ENCODE results near the gene PDZK1IP1.
"Not testable (repeated sequence)": the region's sequence is repeated elsewhere in the genome, so short reads cannot be mapped to it uniquely, and the experiment has no call there.

The PDZK1IP1 gene

DNA sequence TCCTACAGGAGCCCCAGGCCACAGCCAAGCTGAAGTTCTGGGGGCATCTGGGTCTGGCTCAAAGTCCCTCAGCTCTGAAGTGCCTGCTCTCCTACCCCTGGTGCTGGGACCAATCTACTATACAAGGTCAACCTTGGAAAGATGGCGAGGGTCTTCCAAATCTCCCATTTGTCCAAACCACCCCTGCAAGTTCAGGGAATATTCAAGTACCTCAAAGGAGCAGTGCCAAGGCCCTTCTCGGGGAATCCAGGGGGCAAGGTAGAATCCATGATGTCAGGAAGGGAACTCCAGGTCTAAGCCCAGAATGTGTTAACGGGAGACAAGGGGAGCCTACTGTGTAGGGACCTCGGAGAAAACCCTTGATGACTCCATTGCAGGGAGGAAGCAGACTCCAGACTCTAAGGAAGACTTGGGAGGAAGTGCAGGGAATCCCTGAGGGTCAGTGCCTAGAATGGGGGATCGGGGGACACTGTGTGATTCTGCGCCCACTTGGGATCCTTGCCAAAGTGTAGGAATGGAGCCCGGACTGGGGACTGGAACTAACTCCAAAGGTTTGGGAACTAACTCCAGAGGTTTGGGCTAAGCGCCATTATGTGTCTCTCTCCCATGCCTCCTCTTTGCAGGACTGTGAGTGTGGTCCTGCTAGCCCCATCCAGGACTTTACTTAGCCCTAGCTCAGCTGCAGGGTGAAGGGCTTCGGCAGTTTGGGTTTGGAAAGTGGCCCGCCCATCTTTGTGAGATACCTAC lies 33.5 kb upstream of the PDZK1IP1 start:
- no peak for DNase-seq

DNA sequence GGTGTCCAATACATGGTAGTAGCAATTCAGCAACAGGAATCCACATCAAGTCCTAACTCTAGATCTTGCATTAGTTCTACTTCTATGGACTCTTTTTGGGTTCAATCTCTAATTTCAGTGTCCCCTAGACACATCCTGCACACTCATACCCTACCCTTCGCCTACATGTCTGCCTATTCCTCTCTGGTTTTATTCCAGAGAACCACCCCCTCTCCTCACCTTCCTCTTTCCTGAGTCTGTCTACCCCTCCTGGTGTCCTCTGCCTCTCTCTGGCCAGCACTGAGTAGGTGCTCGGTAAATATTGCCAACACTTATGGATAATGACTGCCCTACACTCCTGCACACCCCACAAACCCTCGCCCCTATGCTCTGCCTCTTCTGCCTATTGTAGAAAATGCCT lies 32.6 kb upstream of the PDZK1IP1 start:
- DNase-seq, result no peak

DNA sequence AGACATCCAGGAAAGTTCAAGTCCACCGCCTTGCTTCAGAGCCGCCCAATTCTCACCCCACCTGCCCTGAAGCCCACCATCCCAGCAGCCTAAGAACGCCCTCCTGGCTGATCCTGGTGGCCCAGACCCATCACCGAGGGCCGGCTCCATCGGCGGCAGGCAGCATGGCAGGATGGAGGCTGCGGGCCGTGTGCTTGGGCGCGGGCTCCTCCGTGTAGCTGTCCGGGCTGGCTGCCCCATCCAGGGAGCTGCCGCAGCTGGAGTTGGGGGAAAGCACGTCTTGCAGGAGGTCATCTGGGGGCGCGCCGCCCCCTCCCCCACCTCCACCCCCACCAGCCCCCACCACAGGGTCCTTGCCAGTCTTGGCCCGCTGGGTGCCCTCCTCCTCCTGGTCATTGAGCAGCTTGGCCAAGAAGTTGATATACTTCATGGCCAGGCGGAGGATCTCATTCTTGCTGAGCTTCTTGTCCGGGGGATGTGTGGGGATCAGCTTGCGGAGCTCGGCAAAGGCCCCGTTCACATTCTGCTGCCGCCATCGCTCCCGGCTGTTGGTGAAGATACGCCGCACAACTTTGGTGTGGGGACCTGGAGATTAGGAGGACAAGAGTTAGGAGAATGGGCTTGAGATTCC lies 29.9 kb upstream of the PDZK1IP1 start:
- DNase-seq, result no peak

DNA sequence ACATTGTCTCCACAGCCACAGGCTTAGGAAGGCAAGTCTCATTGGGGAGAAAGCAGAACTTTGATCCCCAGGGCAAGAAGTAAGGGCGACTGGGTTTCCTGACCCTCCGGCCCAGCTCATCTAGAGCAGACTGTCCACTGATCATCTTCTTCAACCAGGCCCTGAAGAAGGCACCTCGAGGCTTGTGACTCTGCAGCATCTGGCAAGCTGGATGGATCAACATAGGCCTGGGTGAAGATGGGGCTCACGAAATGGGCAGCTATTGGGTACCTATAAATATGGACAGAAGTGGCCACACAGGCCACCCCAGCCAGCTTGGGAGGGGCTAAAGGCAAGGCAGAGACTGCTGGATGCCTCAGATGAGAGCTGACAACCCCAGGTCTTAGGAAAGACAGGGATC lies 29.2 kb upstream of the PDZK1IP1 start:
- DNase-seq, result no peak

DNA sequence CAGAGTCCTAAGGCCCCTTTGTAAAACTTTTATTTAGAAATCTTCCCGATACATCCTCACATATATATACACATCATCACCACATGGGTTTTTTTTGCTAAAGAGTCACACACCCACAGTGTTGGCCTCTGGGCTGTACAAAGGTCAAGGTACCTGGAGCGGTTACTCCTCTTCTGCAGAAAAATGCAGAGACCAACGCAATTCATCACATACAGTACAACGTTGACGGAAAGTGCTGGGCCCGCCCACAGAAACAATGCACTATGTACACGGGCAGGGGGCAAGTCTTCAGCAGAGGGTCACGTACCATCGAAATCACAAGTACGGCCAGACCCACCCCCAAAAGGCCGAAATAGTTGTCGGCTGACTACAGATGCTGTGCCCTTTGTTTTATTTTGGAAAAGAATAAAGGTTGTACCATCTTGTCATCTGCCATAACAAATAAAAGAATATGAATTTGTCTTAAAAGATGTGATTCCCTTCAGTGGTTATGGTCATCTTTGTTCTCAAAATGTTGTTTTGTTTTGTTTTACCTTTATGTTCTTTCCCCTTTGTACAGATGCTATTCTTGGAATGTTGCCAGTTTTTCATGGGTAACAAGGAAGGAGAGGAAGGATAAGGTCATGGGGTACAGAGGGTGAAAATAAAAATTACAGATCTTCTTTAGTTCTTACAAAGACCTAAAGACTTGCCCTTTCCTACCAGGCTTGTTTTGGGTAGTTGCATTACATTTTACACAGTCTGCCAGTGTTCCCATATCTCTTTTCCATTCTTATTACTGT lies 26.6 kb upstream of the PDZK1IP1 start:
- no peak for DNase-seq

DNA sequence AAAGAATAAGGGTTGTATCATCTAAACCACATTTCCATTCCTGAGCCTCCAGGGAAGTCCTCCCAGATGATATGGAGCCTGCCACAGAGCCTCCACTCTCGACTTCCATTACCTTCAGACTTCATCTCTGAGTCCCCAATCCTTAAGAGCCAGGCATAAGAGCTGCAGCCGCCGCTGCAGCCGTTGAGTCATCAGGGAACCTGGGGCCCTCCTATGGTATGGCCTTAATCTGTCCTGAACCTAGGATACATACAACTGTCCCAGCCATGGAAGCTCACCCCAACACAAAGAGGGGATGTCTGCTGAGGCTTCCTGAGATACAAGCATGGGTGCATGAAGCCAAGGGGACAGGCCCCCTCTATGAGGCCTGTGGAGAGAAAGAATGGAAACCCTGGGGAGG lies 25.9 kb upstream of the PDZK1IP1 start:
- DNase-seq, result no peak

DNA sequence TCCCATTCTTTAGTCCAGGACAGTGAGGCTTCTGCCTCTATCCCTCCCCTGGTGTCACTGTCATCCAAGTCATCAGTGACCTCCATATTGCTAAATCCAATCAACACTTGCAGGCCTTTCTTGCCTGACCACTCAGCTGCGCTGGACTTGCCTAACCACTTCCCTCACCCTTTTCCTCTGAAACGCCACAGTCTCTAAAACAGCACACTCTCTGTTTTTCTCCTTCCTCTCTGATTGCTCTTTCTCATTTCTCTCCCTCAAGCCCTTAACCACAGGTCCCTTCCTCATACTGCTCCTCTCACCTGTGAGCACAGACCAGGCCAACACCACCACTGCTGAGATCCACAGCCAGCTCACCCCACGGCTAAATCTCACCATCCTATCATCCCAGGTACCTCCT lies 24.7 kb upstream of the PDZK1IP1 start:
- no peak for DNase-seq

DNA sequence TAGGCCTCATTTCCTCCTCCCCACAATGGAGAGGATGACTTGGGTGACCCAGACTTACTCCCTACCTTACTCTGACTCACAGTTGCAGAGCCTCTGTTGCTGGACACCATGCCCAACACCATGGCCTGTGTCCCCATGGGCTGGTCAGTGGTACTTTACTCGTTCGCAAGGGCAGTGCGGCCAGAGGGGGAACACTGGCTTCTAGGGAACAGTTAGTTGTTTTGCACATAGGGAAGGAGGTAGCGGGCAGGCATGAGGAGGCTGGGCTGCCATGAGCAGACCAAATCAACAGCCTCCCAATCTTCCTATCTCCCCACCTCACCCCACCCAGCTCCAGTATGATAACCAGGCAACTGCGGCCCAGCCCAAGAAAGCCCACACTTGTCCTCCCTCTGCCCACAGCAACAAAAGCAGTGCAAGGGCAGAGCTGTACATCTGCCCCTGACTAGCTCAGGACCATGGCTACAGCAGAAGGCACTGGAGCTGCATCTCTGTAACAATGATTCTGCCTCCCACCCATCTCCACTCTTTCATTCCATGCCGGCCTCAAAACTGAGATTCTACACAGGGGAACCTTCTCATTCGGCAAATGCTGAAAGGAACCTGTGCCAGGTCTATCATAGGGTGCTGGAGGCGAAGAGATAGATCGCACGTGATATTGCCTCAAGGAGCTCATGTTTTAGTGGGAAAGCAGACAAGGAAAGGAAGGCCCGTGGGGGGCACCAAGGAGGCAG lies 23.6 kb upstream of the PDZK1IP1 start:
- no peak for DNase-seq

DNA sequence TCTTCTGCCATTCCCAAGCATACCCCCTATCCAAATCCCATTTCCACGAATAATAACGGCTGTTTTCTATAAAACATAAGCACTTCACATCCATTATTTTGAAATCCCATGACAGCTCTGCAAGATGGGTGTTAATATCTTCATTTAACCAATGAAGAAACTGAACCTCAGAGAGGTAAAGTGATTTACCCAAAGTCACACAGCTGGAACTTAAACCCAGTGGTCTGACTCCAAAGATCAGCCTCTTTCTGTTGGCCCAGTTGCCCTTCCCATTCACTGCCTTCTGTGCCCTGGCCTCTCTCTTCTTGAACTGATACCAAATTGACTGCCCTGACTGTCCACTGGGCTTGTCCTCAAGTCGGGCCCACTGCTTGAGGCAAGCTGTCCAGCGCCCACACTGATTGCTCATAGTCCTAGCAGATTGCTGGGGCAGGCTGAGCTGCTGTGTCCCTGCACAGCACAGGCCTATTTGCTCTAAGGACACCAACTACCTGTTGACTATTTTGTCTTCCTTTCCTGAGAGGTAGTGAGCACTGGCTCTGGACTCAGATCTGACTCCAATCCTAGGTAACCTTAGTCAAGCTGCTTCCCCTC lies 22.9 kb upstream of the PDZK1IP1 start:
- no peak for DNase-seq

DNA sequence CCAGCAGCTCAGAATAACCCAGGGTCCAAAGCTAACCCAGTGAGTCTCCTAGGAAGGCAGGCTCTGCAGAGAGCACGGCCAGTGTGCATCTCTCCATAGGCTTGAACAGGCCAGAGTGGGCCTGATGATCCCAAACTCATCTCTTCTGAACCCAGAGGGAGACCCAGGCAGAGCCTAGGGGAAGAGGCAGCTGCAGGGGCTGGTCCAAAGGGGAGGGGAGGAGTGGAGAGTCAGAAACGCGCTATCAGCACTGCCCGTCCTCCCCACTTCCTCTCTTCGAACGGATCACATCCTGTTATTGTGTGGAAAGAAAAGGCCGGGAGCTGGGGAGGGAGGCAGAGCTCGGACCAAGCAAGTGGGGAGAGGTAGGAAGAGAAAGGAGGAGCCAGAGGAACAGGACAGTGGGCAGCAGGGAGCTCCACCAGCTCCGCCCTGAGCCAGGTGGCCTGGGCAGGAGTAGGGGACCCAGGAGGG lies 22.0 kb upstream of the PDZK1IP1 start:
- DNase-seq, result no peak

DNA sequence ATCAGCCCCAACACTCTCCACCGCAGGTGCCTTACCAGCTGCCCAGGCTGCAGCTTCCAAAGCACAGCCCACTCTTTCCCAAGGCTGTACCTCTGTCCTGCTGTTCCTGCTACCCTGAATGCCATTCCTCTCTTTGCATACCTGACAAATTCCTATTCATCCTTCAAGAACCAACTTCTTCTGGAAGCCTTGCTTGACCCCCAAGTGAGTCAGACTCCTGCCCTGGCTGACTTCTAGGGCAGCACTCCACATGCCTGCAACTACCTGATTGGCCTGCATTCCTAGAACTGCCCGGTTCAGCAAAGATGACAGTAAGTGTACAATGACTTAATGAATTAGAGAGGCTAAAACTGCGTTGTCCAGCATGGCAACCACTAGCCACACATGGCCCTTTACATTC lies 20.8 kb upstream of the PDZK1IP1 start:
- no peak for DNase-seq

DNA sequence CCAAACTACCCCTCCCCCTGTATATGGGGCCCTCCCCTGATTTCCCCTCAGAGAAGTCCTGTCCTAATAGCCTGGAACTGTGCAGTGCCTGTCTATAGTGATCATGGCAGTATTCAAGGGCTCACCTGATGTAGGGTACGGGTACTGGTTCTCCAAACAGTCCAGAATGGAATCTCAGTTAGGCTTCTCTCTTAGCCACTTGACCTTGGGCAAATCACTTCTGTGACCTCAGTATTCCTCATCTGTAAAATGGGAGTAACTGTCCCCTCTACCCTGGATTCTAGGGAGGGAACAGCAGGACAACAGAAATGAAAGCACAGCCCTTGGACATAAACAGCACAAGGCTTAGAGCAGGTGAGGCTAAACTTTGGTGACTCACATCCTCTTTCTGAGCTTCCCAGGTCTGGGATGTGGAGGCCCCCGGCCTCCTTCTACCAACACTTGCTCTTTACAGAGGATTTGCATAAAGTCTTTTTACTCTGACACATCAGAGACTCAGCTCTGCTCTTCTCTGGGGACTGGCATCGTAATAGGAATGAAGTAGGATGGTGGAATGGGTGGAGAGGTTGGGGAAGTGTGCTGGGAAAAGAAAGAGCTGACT lies 20.0 kb upstream of the PDZK1IP1 start:
- DNase-seq, result no peak

DNA sequence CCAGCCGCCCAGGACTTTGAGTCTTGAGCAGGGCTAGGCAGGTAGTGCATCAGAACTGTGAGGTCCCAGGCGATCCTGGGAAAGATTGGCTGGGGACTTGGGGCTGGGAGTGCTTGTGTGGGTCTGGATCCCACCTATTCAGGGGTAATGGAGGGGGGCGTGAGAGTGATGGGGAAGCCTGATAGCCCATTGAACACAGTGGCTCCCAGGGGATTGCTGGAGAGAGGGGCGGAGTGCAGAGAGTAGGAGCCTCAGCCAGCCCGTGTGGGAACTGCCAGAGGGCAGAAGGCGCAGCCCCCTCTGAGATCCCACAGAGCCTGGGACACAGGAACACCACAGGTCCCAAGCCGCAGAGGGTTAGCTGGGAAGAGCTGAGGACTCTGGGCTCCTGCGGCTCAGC lies 19.3 kb upstream of the PDZK1IP1 start:
- no peak for DNase-seq

DNA sequence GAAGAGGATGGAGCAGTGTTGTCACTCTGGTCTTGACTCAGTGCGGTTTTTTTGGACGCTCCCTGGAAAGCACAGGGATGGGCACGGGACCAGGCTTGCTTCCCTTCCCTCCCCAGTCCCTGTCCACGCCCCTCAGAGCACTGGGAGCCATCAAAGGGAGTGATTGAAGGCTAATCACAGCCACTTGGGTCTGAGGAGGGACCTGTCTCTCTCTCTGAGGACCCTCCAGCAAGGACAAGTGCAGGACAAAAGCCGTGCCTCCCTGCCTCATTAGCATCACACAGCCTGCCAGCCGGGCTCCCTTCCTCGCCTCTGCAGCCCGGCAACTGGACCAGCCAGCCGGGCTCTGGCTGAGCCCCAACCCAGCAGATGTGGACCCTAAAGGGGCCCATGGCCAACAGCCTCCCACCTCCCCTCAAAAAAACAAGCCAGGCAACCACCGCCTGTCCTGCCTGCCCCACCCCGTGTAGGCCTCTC lies 18.6 kb upstream of the PDZK1IP1 start:
- DNase-seq, result no peak

DNA sequence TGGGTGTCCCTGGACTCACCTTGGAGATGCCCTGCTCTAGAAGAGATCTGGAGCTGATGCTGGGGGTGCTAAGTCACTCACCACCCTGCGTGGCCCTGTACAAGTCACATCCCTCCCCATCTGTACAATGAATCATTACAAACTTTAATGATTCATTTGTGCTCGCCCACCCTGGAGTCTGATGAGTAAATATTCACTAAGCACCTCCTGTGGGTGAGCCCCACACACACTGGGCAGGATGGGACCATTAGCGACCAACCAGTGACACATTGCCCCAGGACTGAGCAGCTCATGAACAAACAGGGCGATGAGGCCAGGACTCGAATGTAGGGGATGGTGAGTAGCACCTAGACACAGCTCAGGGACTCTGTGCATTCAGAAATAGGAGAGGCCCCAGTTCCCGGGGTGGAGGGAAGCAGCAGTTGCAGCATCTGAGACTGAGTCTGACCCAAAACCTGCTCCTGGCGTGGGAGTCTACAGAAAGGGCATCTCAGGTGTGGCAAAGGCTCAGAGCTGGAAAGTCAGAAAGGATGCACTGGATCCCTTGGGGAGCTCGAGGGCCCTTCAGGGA lies 18.1 kb upstream of the PDZK1IP1 start:
- DNase-seq, result no peak

DNA sequence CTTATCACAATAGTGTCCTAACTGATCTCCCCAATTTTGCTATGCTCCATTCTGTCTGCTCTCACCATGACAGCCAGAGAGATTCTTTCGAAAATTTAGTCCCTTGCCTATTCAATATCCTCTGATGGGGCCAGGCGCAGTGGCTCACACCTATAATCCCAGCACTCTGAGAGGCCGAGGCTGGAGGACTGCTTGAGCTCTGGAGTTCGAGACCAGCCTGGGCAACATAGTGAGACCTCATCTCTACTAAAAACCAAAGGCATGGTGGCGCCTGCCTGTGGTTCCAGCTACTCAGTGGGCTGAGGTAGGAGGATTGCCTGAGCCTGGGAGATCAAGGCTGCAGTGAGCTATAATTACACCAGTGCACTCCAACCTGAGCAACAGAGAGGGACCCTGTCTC lies 16.1 kb upstream of the PDZK1IP1 start:
- DNase-seq, result no peak

DNA sequence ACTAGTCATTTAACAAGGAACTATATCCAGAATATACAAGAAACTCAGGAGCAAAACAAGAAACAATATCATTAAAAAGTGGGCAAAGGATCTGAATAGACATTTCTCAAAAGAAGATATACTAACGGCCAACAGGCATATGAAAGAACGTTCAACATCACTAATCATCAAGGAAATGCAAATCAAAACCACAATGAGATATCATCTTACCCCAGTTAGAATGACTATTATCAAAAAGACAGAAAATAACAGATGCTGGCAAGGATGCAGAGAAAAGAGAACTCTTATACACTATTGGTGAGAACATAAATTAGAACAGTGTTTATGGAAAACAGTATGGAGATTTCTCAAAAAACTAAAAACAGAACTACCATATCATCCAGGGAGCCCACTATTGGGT lies 13.7 kb upstream of the PDZK1IP1 start:
- DNase-seq, result not testable (repeated sequence)

DNA sequence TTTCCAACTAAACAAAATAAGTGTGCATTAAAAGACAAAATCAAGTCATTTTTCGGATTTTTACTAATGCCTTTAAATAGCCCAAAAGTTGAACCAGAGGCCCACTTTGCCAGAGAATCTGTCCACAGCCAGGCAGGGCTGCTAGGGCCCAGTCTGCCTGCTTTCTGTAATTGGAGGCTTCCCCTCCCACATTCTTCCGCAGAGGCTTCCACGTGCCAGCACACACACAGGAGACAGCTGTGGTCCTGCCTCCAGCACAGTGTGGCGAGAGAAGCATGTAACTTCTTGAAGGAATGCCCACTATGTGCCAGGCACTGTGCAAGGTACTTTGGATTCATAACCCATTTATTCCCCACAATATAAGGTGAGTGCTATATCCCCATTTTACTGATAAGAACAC lies 11.3 kb upstream of the PDZK1IP1 start:
- DNase-seq, result no peak

DNA sequence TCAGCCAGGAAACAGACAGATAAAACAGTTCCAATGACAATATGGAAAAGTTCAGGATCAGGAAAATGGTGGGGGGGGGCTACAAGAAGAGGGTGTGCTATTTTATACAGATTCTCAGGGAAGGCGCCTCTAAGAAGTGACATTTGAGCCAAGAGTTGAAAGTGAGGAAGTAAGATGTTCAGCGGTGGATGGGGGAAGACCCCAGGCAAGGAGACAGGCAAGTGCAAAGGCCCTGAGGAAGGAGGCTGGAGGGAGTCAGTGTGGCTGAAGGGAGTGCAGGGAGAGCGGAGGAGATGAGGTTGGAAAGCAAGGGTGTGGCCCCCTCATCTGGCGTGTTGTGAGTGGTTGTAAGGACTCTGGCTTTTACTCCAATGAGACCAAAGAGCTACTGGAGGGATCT lies 8.4 kb upstream of the PDZK1IP1 start:
- DNase-seq, result no peak

DNA sequence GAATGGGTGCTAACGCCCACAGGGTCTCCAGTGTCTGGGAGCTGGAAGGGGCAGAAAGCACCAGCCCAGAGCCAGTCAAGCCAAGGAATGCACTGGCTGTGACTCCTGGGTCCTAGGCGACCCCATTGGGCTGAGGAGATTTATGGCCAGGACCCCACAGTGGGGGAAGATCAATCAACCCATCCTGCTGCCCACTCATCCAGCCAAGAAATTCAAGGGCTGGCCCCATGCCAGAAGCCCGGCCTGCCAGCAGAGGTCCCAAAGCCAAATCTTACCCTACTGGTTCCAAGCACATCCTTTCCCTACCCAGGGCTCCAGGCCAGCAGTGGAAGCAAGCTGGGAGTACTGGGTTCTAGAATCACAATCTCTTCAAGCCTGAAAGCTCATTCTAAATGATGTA lies 6.8 kb upstream of the PDZK1IP1 start:
- no peak for DNase-seq

DNA sequence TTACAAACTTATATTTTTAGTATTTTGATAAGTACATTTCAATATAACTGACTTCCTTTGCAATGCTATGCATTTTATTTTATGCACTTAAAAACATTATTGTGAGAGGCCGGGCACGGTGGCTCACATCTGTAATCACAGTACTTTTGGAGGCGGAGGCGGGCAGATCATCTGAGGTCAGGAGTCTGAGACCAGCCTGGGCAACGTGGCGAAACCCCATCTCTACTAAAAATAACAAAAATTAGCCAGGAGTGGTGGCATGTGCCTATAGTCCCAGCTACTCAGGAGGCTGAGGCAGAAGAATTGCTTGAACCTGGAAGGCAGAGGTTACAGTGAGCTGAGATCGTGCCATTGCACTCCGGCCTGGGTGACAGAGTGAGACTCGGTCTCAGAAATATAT lies 6.1 kb upstream of the PDZK1IP1 start:
- not testable (repeated sequence) for DNase-seq

DNA sequence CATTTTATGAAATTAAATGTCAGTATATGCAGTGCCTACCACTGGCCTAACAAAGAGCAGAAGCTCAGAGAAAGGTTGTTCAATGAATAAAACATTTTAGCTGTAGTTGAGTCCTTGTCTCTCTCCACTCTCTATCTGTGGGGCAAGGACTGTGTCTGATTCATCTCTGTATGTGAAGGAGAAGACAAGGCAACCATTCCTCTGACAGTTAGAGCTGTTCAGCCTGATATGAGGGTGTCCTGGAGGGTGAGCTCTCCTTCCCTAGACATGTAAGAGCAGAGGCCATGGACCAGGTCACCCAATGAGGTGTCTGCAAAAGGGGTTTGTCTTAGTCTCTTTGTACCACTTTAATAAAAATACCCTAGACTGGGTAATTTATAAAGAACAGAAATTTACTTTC lies 4.5 kb upstream of the PDZK1IP1 start:
- no peak for DNase-seq

All from NCI-H345 (cell line).